ENCODE results near the gene FAM98C. TPM values are rescaled to one million over a fixed set of nuclear protein-coding genes. Genes with fewer than 3 reads are reported as not detected.

The FAM98C gene
- total RNA-seq (10 to 100 TPM; 16.5 to 23.7 (median 20.9) TPM), polyA plus RNA-seq (10 to 100 TPM in 1 of 2 donors, 1 to 10 TPM in 1; 7.8 to 18.8 TPM)
- long read RNA-seq, donor 1, partial matches to known transcripts, result 4 of 8 reads
- long read RNA-seq, donor 1, other reads (novel, unspliced or antisense), result 3 of 8 reads
- long read RNA-seq, donor 2, partial matches to known transcripts, result 0 of 4 reads
- long read RNA-seq, donor 2, other reads (novel, unspliced or antisense), result 0 of 4 reads
- long read RNA-seq, donor 3, transcript FAM98C-201 (8 exons, 1,271 nt), result major isoform, 9 of 22 reads
- long read RNA-seq, donor 3, partial matches to known transcripts, result 10 of 22 reads
- long read RNA-seq, donor 3, other reads (novel, unspliced or antisense), result 3 of 22 reads

GRCh38 chr19:38402967-38403674 is at the start of gene FAM98C:
TSS of gene FAM98C (plus strand) at chr19:38403093. CDS start at chr19:38403154, 61 bp downstream.
- no peaks in the 10 kb centered on the region for H3K36me3 ChIP-seq
- TF ChIP-seq EP300 (IDR thresholded peaks at IDR 0.05), result no peak
- no peak for TF ChIP-seq POLR2A (IDR thresholded peaks at IDR 0.05)
- peak; percentile 98 to 100 (median 99) for TF ChIP-seq CTCF (IDR thresholded peaks at IDR 0.05)
- intact Hi-C loops (cut with DNase I), result loop anchor here in 3 of 4 donors (5.0 to 10.0 kb wide), 5 partner anchors 222 to 529 kb away; partner anchors contain the start of genes CCER2 (in 1 of the 3), MRPS12 (in 1 of the 3) and SARS2 (in 1 of the 3)
- peak; percentile 95 to 99 (median 97) for DNase-seq
- no peaks in the 10 kb centered on the region for H3K27me3 ChIP-seq
- H3K4me1 ChIP-seq (ENCODE audit: insufficient read depth), result no peaks in the 10 kb centered on the region
- peak within 1 kb of the TSS in 1 of 2 donors; percentile 55 for H3K27ac ChIP-seq
- no peaks in the 10 kb centered on the region for H3K9me3 ChIP-seq
- H3K4me3 ChIP-seq, result peak within 1 kb of the TSS; percentile 82
- WGBS, 3 donors, result 0 to 1% (median 0%) methylated on average over 42 to 82 of the region's 82 CpGs

GRCh38 chr19:38355728-38356725 is 46.9 kb upstream of the FAM98C start:
- H3K4me3 ChIP-seq, result no peak overlapping the region
- no peak overlapping the region for H3K27ac ChIP-seq
- H3K27me3 ChIP-seq, result no peaks in the 10 kb centered on the region
- no peaks in the 10 kb centered on the region for H3K4me1 ChIP-seq (ENCODE audit: insufficient read depth)
- H3K36me3 ChIP-seq, result no peaks in the 10 kb centered on the region
- 67 to 75% (median 71%) methylated on average over 16 of the region's 16 CpGs for WGBS, 3 donors
- H3K9me3 ChIP-seq, result no peaks in the 10 kb centered on the region
- DNase-seq, result no peak
- TF ChIP-seq POLR2A (IDR thresholded peaks at IDR 0.05), result no peak
- intact Hi-C loops (cut with DNase I), result no loop called here

- no peaks in the 10 kb centered on the region for H3K9me3 ChIP-seq
- no peak overlapping the region for H3K4me3 ChIP-seq
- H3K27me3 ChIP-seq, result no peaks in the 10 kb centered on the region
- DNase-seq, result no peak
- 26 to 46% (median 34%) methylated on average over 5 of the region's 5 CpGs for whole genome bisulfite sequencing, 3 donors
- intact Hi-C loops (cut with DNase I), result no loop called here
- TF ChIP-seq POLR2A (IDR thresholded peaks at IDR 0.05) (no peak), EP300 (IDR thresholded peaks at IDR 0.05) (no peak), CTCF (IDR thresholded peaks at IDR 0.05) (no peak)
- no peaks in the 10 kb centered on the region for H3K36me3 ChIP-seq
- peaks cover 3% of the 10 kb centered on the region for H3K4me1 ChIP-seq (ENCODE audit: insufficient read depth)
- H3K27ac ChIP-seq, result no peak overlapping the region
Measured at GRCh38 chr19:38358071-38358470, 44.8 kb upstream of the FAM98C start.

- DNase-seq, result no peak
- no peak for TF ChIP-seq CTCF (IDR thresholded peaks at IDR 0.05)
- no peak for TF ChIP-seq POLR2A (IDR thresholded peaks at IDR 0.05)
- no peak for TF ChIP-seq EP300 (IDR thresholded peaks at IDR 0.05)
- Histone ChIP-seq H3K27ac (no peak overlapping the region), H3K27me3 (no peaks in the 10 kb centered on the region), H3K36me3 (no peaks in the 10 kb centered on the region), H3K4me3 (no peak overlapping the region), H3K9me3 (no peaks in the 10 kb centered on the region), H3K4me1 (ENCODE audit: insufficient read depth) (peaks cover 3% of the 10 kb centered on the region)
- WGBS, 3 donors, result 38 to 50% (median 43%) methylated on average over 18 of the region's 18 CpGs
- intact Hi-C loops (cut with DNase I), result no loop called here
Measured at GRCh38 chr19:38359242-38360021, 43.5 kb upstream of the FAM98C start.
